GM12874 (cell line): Measurements from ENCODE around the gene ADCY1.

Experiments used
- CTCF ChIP-seq: IDR thresholded peaks from 2 replicates; pipeline ENCODE4 v1.5.1; 2011; ENCODE audit warnings: low read depth, mild to moderate bottlenecking, control low read depth, low read length, moderate library complexity; ENCODE audit not compliant: insufficient read depth

ADCY1 gene

GRCh38 chr7:45713669-45714520 lies 139.7 kb downstream of the ADCY1 start:
- TF ChIP-seq CTCF: no peak

- no peak for TF ChIP-seq CTCF
These were observed 140.3 kb downstream of the ADCY1 start for GRCh38 chr7:45714521-45714820.

GRCh38 chr7:45715471-45716352 lies 141.5 kb downstream of the ADCY1 start:
- no peak for TF ChIP-seq CTCF

GRCh38 chr7:45716380-45717203 lies 142.4 kb downstream of the ADCY1 start:
- no peak for TF ChIP-seq CTCF

GRCh38 chr7:45717537-45718235 lies 143.5 kb downstream of the ADCY1 start:
- no peak for TF ChIP-seq CTCF

- no peak for TF ChIP-seq CTCF
These were observed 144.5 kb downstream of the ADCY1 start for GRCh38 chr7:45718464-45719330.
